Measurements from ENCODE around the gene ATF7IP2. TPM values are rescaled to one million over a fixed set of nuclear protein-coding genes. Genes with fewer than 3 reads are reported as not detected.
A peak's percentile ranks its signal among the peaks of the same experiment; 100 is the strongest.

Gene ATF7IP2
- total and polyA plus RNA-seq, 9 of the 15 experiments (the other 6 are each of a cell fraction or from before 2014, with no cell fraction given) = 131 to 515 (median 196) TPM

GRCh38 chr16:10485698-10486382 lies 100.0 kb downstream of the ATF7IP2 start (continued):
- TF ChIP-seq, protein P1, sequence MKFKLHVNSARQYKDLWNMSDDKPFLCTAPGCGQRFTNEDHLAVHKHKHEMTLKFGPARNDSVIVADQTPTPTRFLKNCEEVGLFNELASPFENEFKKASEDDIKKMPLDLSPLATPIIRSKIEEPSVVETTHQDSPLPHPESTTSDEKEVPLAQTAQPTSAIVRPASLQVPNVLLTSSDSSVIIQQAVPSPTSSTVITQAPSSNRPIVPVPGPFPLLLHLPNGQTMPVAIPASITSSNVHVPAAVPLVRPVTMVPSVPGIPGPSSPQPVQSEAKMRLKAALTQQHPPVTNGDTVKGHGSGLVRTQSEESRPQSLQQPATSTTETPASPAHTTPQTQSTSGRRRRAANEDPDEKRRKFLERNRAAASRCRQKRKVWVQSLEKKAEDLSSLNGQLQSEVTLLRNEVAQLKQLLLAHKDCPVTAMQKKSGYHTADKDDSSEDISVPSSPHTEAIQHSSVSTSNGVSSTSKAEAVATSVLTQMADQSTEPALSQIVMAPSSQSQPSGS (CRISPR knock-in tag; IDR thresholded peaks at IDR 0.05) = no peak
- TF ChIP-seq ZNF780A (CRISPR knock-in tag; IDR thresholded peaks at IDR 0.05) = no peak
- TF ChIP-seq RBM14 (IDR thresholded peaks at IDR 0.05; ENCODE audit: borderline replicate concordance, insufficient read depth, low read depth, low read length) = no peak
- peak; percentile 53; the same call in 1 of the 2 replicates for TF ChIP-seq NFE2 (IDR thresholded peaks at IDR 0.05; ENCODE audit: low read depth)
- TF ChIP-seq ETV1 (tag; conservative IDR thresholded peaks at IDR 0.05; ENCODE audit: low read depth) = no peak
- TF ChIP-seq ELF2 (CRISPR knock-in tag; IDR thresholded peaks at IDR 0.05) = no peak
- peak; percentile 57; the same call in 1 of the 2 replicates for TF ChIP-seq CBX1 (IDR thresholded peaks at IDR 0.05; ENCODE audit: low read depth)
- no peak for TF ChIP-seq CREB3L1 (IDR thresholded peaks at IDR 0.05; ENCODE audit: borderline replicate concordance, low read depth)
- no peak for TF ChIP-seq UBTF (IDR thresholded peaks at IDR 0.05; ENCODE audit: borderline replicate concordance in 1 of 2, low read depth in 2 of 2, low read length in 2 of 2)
- peak; percentile 23 to 33 for TF ChIP-seq AFF1 (IDR thresholded peaks at IDR 0.05; ENCODE audit: low read depth in 1 of 2, partially characterized antibody in 2 of 2)
- TF ChIP-seq ZBTB17 (CRISPR knock-in tag; IDR thresholded peaks at IDR 0.05) = no peak
- no peak for TF ChIP-seq SIN3A (IDR thresholded peaks at IDR 0.05; ENCODE audit: borderline replicate concordance in 2 of 2, control insufficient read depth in 1 of 2, low read depth in 2 of 2, low read length in 2 of 2)
- no peak for TF ChIP-seq ZNF280B (CRISPR knock-in tag; IDR thresholded peaks at IDR 0.05)
- TF ChIP-seq SMARCE1 (IDR thresholded peaks at IDR 0.05) = peak; percentile 89; the same call in 1 of the 2 replicates
- no peak for TF ChIP-seq ZNF24 (IDR thresholded peaks at IDR 0.05)
- TF ChIP-seq ZNF695 (CRISPR knock-in tag; IDR thresholded peaks at IDR 0.05) = no peak
